Natural killer cell (primary cell): ENCODE data around the gene PALLD. TPM values are rescaled to one million over a fixed set of nuclear protein-coding genes. Genes with fewer than 3 reads are reported as not detected.

ENCODE experiments used
- ATAC-seq, 3 donors: fragments of 150-1000 bp in 2 of 3; fragments of 200-7000 bp in 1 of 3; cut with Tn5 transposase; 1 replicate in 1 of 3; 2 replicates in 2 of 3; pipeline ENCODE4 v1.10.0; 2021; ENCODE audit warnings: mild to moderate bottlenecking in 2 of 3, moderate library complexity in 2 of 3
- DNase-seq, 2 donors: peaks; one replicate each; pipeline versions ENCODE4 v3.0.0 to v3.0.0-alpha.2; 2013 to 2021; ENCODE audit warnings: mixed read lengths in 1 of 2
- H3K27ac ChIP-seq: one replicate; pipeline ENCODE4 v1.5.1; 2013; ENCODE audit warnings: mild to moderate bottlenecking, low read length
- H3K27me3 ChIP-seq: one replicate; pipeline ENCODE4 v1.6.1; 2013; ENCODE audit warnings: low read length; ENCODE audit not compliant: control insufficient read depth, insufficient read depth
- H3K36me3 ChIP-seq: one replicate; pipeline ENCODE4 v1.6.1; 2013; ENCODE audit warnings: low read length; ENCODE audit not compliant: control insufficient read depth, insufficient read depth
- H3K4me1 ChIP-seq: one replicate; pipeline ENCODE4 v1.6.1; 2013; ENCODE audit warnings: low read length; ENCODE audit not compliant: control insufficient read depth, insufficient read depth
- H3K4me3 ChIP-seq: one replicate; pipeline ENCODE4 v1.5.1; 2013; ENCODE audit warnings: low read length
- H3K9me3 ChIP-seq: one replicate; pipeline ENCODE4 v1.6.1; 2013; ENCODE audit warnings: low read length; ENCODE audit not compliant: control insufficient read depth, insufficient read depth
- H3K27ac Mint-ChIP-seq, 2 donors: one replicate each; pipeline ENCODE4 v1.8.0; 2022; ENCODE audit warnings: mild to moderate bottlenecking in 2 of 2, mixed read lengths in 2 of 2, moderate library complexity in 1 of 2
- H3K27me3 Mint-ChIP-seq, 2 donors: one replicate each; pipeline ENCODE4 v1.8.0; 2022; ENCODE audit warnings: low read depth in 2 of 2, mixed read lengths in 2 of 2
- H3K36me3 Mint-ChIP-seq: one replicate; pipeline ENCODE4 v1.8.0; 2022; ENCODE audit warnings: mixed read lengths
- H3K4me1 Mint-ChIP-seq, 2 donors: one replicate each; pipeline ENCODE4 v1.8.0; 2022; ENCODE audit warnings: mixed read lengths in 2 of 2
- H3K4me3 Mint-ChIP-seq: one replicate; pipeline ENCODE4 v1.8.0; 2022; ENCODE audit warnings: mild to moderate bottlenecking, moderate library complexity, mixed read lengths
- H3K9me3 Mint-ChIP-seq, 2 donors: one replicate each; pipeline ENCODE4 v1.8.0; 2022; ENCODE audit warnings: mixed read lengths in 2 of 2
- WGBS: methylation state at CpG from one replicate; pipeline ENCODE4 v1.1.7; 2013; ENCODE audit warnings: missing lambda C conversion rate; ENCODE audit not compliant: insufficient coverage; 5-methylcytosine and 5-hydroxymethylcytosine counted together
- intact Hi-C: fragments of 100-400 bp; cut with micrococcal nuclease; formaldehyde crosslinking; loops from one replicate; pipeline ENCODE4 v1.14.2; 2022
- total RNA-seq, 4 donors: library from RNA; stranded (reverse); fragments of 120-200 nt in 1 of 4; gene quantifications; one replicate each; pipeline versions ENCODE4 v1.2.3 to v1.2.4, GENCODE V29; 2013 to 2022
- TF ChIP-seq, protein P1 (sequence below): fragments of 200-600 bp; IDR thresholded peaks from one replicate; pipeline ENCODE4 v1.8.0; 2022; ENCODE audit warnings: antibody characterized with exemption

Gene PALLD
- total RNA-seq, 3 donors from 2014 or later (not counting 1 experiment from before 2014, with no cell fraction given): 15.1 to 25.4 (median 22.8) TPM

DNA sequence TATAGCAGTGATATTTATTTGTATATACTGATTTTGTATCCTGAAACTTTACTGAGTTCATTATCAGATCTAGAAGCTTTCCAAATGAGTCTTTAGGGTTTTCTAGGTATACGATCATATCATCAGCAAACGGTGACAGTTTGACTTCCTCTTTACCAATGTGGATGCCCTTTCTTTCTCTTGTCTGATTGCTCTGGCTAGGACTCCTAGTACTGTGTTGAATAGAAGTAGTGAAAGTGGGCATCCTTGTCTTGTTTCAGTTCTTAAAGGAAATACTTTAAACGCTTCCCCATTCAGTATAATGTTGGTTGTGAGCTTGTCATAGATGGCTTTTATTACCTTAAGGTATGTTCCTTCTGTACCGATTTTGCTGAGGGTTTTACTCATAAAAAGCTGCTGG, 475.7 kb downstream of the PALLD start:
- H3K9me3 Mint-ChIP-seq: peaks cover 10 to 23% of the 10 kb centered on the region in 2 donors
- H3K4me3 Mint-ChIP-seq: no peak overlapping the region
- DNase-seq: no peak
- peaks cover 42% of the 10 kb centered on the region for H3K36me3 Mint-ChIP-seq
- WGBS: 77% methylated on average over 3 of the region's 4 CpGs
- Histone ChIP-seq H3K4me1 (no peaks in the 10 kb centered on the region), H3K27ac (no peak overlapping the region), H3K36me3 (peaks cover 10% of the 10 kb centered on the region), H3K4me3 (no peak overlapping the region), H3K9me3 (peaks cover 23% of the 10 kb centered on the region), H3K27me3 (no peaks in the 10 kb centered on the region)
- no peaks in the 10 kb centered on the region for H3K27me3 Mint-ChIP-seq
- H3K4me1 Mint-ChIP-seq: no peaks in the 10 kb centered on the region
- intact Hi-C loops: no loop called here
- TF ChIP-seq, protein P1, sequence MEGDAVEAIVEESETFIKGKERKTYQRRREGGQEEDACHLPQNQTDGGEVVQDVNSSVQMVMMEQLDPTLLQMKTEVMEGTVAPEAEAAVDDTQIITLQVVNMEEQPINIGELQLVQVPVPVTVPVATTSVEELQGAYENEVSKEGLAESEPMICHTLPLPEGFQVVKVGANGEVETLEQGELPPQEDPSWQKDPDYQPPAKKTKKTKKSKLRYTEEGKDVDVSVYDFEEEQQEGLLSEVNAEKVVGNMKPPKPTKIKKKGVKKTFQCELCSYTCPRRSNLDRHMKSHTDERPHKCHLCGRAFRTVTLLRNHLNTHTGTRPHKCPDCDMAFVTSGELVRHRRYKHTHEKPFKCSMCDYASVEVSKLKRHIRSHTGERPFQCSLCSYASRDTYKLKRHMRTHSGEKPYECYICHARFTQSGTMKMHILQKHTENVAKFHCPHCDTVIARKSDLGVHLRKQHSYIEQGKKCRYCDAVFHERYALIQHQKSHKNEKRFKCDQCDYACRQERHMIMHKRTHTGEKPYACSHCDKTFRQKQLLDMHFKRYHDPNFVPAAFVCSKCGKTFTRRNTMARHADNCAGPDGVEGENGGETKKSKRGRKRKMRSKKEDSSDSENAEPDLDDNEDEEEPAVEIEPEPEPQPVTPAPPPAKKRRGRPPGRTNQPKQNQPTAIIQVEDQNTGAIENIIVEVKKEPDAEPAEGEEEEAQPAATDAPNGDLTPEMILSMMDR: no peak
- no peak for ATAC-seq
- H3K27ac Mint-ChIP-seq: no peak overlapping the region

Other genes starting within 250 kb of the PALLD start
- 10 to 100 TPM; 29.4 to 37.2 (median 31.5) TPM for gene DDX60, start 178.3 kb upstream of the PALLD start, total RNA-seq
- 10 to 100 TPM; 45.1 to 62.7 (median 47.5) TPM for gene DDX60L, start 16.6 kb upstream of the PALLD start, total RNA-seq